ENCODE measurements around the gene SRPK2.

- TF ChIP-seq, protein P1, sequence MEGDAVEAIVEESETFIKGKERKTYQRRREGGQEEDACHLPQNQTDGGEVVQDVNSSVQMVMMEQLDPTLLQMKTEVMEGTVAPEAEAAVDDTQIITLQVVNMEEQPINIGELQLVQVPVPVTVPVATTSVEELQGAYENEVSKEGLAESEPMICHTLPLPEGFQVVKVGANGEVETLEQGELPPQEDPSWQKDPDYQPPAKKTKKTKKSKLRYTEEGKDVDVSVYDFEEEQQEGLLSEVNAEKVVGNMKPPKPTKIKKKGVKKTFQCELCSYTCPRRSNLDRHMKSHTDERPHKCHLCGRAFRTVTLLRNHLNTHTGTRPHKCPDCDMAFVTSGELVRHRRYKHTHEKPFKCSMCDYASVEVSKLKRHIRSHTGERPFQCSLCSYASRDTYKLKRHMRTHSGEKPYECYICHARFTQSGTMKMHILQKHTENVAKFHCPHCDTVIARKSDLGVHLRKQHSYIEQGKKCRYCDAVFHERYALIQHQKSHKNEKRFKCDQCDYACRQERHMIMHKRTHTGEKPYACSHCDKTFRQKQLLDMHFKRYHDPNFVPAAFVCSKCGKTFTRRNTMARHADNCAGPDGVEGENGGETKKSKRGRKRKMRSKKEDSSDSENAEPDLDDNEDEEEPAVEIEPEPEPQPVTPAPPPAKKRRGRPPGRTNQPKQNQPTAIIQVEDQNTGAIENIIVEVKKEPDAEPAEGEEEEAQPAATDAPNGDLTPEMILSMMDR (IDR thresholded peaks at IDR 0.05), result no peak
- TF ChIP-seq EZH2 (IDR thresholded peaks at IDR 0.05), result no peak
- no peak for TF ChIP-seq EZH2phosphoT487 (IDR thresholded peaks at IDR 0.05)
Measured at GRCh38 chr7:105204953-105205352, 183.8 kb downstream of the SRPK2 start.

Measured in neural progenitor cell (in vitro differentiated cells).